ENCODE measurements around the gene EMILIN3. TPM values are rescaled to one million over a fixed set of nuclear protein-coding genes. Genes with fewer than 3 reads are reported as not detected.
A peak's percentile ranks its signal among the peaks of the same experiment; 100 is the strongest.

The EMILIN3 gene
- total RNA-seq, 1 donor, result under 0.01 TPM

DNA sequence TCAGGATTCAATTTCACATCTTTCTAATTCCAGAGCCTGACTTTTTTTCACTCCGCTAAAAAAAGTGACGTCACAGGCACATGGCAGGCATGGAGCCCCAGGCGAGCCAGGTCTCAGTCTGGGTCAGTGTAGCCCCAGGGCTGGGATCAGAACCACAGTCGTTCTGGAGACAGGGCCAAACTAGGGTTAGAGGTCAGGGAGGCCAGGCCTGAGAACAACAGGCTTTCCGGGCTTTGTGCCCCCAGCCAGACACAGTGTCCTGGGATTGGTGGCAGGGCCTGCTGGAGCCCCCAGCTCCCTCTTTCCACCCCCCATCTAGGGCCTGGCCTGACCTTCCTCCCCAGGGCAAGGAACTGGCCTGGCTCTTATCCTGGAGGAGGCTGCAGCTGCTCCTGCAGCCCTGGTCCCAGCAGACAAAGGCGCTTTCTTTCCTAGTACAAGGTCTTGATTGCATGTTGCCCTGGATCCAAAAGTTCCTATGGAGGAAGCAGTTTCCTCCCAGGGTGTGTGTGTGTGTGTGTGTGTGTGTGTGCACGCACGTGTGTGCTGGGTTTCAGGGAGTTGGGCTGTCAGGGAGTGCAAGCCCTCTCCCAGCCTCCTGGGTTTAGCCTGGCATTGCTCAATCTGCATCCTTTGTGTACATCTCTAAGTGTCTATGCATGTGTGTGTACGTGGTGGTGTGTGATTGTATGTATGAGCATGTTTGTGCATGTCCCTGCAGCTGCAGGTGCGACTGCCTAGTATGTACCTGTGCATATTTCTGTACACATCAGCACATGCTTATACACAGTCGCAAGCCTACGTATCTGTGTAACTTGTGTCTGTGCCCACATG, 26.5 kb upstream of the EMILIN3 start:
- DNase-seq (ENCODE audit: low read depth in 2 of 3, low spot score in 2 of 3), result no peak

DNA sequence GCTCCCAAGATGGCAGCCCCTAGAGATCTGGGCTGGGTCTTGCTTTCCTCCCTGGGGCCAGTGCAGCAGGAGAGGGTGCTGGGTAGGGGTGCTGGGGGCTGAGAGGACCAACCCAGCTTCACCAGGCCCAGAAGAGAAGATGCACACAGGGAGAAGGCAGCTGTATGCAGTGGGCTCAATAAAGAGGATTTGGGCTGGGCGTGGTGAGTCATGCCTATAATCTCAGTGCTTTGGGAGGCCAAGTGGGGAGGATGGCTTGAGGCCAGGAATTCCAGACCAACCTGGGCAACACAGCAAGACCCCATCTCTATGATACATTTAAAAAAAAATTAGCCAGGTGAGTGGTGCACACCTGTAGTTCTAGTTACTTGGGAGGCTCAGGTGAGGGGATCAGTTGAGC, 25.7 kb upstream of the EMILIN3 start:
- DNase-seq (ENCODE audit: low read depth in 2 of 3, low spot score in 2 of 3), result no peak

DNA sequence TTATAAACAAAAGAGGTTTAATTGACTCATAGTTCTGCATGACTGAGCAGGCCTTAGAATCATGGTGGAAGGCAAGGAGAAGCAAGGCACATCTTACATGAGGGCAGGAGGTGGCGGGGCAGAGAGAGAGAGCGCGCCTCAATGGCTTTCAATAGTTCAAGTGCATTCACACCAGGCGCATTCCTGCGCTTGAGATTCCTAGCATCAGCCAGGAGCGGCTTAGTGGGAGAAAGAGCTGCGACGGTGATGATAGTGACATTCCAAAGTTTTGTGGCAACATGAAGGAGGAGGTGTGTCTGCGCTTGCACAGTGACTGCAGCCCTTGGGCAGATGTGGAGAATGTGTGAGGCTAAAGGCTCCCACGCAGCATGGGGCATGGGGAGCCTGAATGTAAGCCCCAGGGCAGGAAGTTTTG, 25.0 kb upstream of the EMILIN3 start:
- no peak for DNase-seq (ENCODE audit: low read depth in 2 of 3, low spot score in 2 of 3)

DNA sequence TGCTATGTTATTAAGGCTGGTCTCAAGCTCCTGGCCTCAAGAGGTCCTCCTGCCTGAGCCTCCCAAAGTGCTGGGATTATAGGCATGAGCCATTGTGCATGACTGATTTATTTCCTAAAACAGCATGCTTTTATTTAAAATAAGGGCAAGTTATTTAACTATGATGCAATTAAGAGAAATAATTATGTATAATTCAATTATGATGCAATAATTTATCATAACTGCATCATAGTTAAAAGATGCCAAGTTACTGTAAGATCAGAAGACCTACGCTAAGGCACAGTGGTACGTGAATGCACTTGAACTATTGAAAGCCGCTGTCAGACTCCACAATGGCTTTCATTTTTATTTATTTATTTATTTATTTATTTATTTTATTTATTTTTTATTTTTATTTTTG, 24.3 kb upstream of the EMILIN3 start:
- DNase-seq (ENCODE audit: low read depth in 2 of 3, low spot score in 2 of 3), result no peak

DNA sequence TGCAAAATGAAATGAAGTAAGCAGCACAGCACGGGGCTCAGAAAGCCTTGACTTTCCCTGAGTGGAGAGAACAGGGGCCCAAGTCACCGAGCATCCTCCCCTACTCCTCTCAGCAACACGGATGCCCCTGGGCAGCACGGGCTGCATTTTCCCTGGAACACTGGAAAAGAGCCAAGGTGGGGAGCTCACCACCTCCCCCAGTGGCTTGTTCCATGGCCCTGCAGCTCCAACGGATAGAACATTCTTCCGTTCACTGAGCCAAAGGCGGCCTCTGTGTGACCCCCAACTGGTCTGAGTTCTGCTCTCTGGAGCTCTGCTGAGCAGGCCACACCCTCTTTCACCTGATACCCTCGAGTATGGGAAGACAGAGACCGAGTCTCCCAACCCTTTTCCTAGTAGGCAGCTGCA, 20.8 kb upstream of the EMILIN3 start:
- no peak for DNase-seq (ENCODE audit: low read depth in 2 of 3, low spot score in 2 of 3)

DNA sequence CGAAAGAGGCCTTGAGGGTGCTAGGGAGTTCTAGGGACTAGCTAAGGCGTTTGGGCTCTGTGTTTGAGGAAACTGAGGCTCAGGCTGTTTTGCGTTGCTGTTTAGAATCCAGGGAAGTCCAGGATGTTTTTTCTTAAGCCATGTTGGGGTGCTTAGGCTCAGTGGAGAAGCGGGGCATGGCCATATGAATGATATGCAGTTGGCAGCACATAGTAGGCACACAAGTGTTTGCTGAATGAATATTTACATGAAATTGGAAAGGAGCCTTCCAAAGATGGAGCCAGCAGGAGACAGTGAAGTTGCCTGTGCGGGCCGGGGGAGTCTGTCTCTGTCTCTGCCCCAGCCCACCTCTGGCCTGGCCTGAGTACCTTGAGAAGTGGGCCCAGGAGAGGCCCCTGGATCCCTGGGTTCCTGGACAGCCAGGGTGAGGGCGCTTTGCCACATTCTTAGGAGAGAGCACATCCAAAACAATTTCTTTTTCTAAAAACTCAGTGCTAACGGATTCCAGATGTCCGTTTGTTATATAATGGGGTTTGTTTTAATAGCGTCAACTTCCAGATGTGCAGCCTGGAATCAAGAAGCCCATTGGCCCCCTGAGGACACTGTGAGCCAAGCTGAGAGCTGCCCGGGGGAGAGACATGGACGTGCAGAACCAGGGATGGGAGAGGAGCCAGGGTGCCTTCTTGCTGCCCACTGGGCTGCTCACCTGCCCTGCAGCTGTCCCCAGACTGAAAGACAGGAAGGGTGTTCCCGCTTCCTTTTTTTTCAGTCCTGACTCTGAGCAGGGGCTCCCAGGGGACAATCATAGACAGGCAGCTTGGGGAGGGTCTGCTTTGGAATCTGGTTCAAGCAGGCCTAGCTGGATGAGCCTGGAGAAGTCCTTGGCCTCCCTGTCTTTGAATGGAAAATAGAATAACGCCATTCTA, 20.1 kb upstream of the EMILIN3 start:
- DNase-seq (ENCODE audit: low read depth in 2 of 3, low spot score in 2 of 3), result no peak

DNA sequence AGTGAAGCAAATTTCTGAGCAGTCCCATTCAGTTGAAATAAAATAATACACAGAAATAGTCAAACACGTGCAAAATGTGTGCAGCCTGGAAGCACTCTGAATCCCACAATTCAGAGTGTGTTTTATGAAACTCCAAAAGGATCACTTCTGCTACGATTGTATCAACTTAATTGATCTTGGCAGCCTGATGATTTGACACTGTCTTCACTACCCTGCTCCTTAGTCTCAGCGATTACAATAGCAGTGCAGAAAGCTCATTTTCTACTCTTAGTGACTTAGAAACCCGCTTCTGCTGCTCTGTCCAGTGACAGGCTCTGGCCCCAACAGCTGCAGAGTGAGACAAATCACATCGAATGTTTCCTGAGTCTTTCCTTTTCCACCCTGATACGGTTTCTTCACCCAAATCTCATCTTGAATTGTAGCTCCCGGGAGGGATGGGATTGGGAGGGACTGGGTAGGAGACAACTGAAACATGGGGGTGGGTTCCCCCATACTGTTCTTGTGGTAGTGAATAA, 16.2 kb upstream of the EMILIN3 start:
- DNase-seq (ENCODE audit: low read depth in 2 of 3, low spot score in 2 of 3), result no peak

DNA sequence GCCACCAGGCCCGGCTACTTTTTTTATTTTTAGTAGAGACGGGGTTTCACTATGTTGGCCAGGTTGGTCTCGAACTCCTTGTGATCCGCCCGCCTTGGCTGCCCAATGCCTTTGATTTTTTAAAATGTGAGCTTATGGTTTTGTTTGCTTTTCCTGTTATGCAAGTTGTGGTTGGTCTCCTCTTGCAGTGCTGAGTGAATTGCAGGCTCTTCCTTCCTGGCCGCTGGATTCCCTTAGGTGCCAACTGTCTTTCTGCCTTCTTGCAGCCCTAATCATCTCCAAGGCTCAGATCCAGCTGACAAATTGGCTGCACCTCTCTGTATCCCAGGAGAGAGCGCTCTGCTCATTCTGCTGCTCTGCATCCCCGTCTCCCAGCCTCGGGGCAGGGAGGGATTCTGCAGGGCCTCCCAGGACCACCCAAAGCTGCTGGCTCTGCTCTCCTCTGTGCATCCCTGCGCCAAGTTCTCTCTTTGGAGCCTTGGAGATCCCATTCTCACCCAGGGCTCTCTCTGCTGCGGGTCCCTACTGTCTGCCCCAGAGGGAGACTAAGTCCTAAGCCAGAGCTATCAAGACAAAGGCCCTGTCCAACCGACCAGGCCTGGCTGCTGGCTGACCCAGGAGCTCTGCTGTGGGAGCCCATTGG, 14.1 kb upstream of the EMILIN3 start:
- no peak for DNase-seq (ENCODE audit: low read depth in 2 of 3, low spot score in 2 of 3)

DNA sequence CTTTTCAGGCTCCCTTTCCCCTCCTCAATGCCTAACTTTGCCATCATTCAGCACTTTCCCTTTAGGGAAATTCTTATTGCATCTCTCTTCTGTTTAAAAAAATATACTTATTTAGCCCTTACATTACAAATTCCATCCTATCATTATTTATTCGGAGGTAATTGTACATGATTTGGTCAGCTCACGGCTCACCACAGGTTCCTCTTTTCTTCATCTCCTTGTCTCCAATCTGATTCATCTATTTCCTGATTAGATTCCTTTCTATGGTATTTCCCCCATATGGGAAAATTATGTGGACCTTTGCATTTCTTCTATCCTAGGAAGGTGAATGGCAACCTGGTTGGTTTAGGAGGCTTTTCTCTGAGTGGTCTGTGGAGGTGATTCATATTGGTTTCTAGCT, 12.9 kb upstream of the EMILIN3 start:
- DNase-seq (ENCODE audit: low read depth in 2 of 3, low spot score in 2 of 3), result peak in 2 of 3 donors; percentile 19 to 42

DNA sequence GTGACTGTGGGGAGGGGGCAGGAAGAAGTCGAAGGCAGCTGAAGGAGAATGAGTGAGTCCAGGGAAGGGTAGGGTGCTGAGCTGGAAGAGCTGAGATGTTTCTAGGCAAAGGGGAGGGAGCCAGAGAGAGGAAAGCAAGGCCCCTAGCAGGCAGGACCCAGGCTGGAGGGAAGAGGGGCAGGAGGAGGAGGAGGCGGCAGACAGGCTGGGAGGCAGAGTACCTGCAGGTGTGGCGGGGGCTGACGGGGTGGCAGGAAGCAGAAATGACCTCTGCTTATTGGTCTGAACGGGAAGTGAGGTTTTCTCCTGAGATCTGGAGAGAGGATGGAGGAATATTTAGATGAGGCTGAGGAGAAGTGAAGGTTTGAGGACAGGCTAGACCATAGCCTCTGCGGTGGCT, 10.7 kb upstream of the EMILIN3 start:
- DNase-seq (ENCODE audit: low read depth in 2 of 3, low spot score in 2 of 3), result no peak

DNA sequence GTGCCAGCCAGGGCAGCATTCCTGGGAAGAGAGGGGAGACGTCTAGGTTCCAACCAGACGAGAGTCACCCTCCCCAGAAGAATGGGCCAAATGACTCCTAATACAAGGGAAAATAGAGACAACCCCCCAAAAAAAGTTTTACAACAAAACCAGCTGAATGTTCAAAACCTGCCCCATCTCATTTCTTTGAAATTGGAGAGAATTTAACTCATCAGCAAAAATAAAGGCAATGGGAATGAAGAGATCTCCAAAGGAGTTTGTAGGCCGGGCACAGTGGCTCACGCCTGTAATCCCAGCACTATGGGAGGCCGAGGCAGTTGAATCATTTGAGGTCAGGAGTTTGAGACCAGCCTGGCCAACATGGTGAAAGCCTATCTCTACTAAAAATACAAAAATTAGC, 9.7 kb upstream of the EMILIN3 start:
- DNase-seq (ENCODE audit: low read depth in 2 of 3, low spot score in 2 of 3), result no peak

DNA sequence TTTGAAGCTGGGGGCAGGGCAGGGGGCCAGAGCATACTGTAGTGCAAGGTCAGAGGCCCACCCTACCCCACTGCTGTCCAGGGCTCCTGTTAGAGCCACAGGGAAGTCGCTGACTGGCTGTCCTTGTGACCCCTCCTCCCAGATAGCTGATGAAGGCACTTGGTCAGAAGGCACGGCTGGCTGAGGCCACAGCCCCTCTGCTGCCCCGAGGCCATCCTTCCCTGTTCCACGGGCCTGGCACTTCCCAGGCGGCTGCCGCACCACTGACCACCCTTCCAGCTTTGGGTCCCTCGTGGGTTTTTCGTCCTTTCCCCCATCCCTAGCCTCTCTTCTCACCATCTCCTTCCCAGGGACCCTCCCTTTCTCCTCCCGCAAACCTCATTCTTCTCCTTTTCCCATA, 9.2 kb upstream of the EMILIN3 start:
- DNase-seq (ENCODE audit: low read depth in 2 of 3, low spot score in 2 of 3), result no peak

DNA sequence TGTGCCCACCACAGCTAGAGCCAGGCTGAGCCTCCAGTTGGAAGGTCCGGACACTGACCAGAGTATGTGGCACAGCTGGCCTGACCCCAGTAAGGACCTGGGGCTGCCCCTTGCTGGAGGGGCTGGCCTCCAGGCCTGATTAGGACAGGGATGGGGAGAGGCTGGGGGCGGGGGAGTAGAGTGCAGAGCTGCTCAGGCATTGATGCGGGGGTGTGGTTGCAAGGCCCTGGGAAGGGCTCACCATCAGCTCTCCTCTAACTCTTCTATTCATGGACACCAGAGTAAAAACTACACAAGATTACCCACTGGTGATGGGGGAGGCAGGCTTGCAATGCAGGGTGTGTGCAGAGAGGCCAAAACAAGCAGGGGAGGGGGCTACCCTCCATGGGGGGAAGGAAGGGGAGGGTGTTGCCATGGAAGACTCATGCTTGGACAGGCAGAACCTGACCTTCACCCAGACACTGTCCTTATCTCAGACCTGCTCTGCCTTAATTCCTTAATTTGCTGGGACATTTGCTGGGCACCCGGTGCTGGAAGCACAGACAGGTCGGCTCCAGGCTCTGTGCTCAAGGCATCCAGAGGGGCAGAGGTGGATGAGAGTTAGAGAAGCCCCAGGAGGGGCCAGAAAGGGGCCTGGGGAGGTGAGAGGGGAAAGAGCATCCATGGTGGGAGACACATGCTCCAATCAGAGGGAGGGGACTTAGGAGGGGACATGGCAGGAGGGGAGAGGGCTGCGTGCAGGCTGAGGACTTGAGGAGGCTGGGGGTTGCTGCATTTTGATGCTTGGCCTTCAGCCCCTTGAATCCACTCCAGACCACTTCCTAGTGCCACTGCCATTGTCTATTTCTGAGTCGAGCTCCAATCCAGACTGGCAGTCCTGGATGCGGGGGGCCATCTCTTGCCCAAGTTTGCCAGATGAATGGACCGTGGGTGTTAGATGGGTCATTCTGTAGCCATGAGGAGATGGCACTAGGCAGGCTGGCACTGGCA, 7.6 kb upstream of the EMILIN3 start:
- no peak for DNase-seq (ENCODE audit: low read depth in 2 of 3, low spot score in 2 of 3)

DNA sequence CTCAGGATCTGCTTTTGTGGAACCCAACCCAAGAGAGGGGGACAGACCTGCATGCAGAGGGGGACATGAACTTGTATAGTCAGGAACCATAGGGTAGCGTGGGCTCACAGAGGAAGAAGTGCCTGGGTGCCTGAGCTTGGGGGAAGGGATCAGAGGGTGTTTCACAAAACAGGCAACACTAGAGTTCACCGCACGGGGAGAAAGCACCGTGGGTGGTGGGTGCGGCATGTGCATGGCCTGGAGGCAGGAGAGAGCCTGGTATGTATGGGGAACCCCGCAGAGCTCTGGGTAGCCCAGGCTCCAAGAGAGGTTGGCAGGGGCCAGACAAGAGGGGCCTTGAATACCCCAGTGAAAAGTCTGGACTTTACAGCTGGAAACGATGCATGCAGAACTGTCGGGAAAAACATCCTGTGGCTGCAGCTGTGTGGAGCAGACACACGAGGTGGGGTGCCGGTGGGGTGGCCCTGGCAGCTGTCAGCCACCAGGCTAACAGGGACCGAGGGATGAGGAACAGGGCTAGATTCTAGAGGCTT, 6.7 kb upstream of the EMILIN3 start:
- no peak for DNase-seq (ENCODE audit: low read depth in 2 of 3, low spot score in 2 of 3)

DNA sequence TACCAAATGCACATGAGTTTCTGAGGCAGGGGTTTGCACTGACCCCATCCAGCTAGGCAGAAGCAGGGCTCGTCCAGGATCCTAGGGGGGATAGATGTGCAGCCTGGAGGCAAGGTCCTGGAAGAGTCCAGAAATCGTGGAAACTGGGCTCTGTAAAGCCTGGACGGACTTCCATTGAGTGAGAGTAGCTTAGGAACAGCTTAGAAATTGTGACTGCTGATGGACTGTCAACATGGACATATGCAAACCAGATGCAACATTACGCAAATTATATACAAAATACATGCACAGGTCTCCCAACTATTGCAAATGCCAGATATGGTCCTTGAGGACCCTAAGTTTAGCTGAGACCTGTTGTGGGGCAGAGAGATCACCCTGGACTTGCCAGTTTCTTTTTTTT, 4.8 kb upstream of the EMILIN3 start:
- no peak for DNase-seq (ENCODE audit: low read depth in 2 of 3, low spot score in 2 of 3)

DNA sequence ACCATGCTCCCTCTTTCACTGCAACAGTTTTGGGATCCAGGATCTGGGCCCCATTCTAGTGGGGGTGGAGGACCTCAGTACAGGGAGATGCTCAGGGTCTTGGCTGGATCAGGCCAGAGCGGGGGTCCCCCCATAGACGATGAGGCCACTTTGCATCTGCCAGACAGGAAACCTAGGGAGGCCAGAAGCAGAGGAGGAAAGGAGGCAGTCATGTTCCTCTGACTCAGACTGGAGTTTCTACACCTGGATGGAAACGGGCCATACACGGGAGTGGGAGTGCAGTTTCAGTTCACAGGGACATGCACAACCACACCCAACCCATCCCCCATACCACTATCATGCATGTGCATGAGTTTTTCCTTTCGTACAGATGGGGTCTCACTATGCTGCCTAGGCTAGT, 3.6 kb upstream of the EMILIN3 start:
- no peak for DNase-seq (ENCODE audit: low read depth in 2 of 3, low spot score in 2 of 3)

DNA sequence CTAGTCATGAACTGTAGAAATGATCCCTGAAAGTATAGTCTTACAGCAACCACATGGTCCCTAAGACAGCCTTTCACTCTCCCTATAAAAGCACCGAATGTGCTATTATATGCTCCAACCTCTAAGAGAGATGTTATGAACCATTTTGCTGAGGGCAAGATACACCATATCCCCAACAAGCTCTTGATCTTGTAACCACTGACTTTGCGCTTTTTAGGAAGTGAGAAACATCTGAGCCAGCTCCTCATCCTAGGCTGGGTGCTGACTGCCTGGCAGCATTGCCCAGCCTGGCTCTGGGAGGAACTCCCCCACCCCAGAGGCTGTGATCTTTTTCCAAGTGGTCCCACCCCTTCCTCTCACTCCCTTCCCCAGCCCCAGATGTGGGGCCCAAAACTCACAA, 3.1 kb upstream of the EMILIN3 start:
- DNase-seq (ENCODE audit: low read depth in 2 of 3, low spot score in 2 of 3), result no peak

DNA sequence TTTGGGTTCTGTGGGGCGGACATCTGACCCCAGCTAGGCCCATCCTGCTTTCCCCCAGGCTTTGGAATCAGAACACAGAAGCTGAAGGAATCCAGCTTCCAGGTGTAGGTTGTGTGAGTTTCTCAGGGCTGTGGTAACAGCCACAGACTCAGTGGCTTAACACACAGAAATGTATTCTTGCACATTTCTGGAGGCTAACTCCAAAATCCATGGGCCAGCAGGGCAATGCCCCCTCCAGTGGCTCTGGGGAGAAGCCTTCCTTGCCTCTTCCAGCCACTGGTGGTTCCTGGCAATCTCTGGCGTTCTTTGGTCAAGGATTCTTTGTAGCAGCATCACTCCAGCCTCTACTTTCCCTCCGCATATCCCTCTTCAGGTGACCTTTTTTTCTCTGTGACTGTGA, 1.3 kb upstream of the EMILIN3 start:
- no peak for DNase-seq (ENCODE audit: low read depth in 2 of 3, low spot score in 2 of 3)

DNA sequence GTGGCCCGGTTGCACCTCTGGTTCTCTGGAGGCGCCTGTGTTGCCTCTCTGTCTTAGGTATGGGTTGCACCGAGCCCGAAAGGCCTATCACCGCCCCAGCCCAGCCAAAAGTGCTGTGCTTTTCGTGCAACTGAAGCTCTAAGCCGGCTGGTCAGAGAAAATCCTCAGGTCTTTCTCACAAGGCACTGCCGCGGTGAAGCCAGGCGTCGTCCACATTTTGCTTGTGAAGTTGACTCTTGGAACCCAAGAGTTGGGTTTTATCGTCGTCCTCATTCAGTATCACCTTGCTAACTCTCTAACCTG, 726 bp upstream of the EMILIN3 start:
- no peak for DNase-seq (ENCODE audit: low read depth in 2 of 3, low spot score in 2 of 3)
